ENCODE results near the gene NCOA5.

Gene NCOA5

GRCh38 chr20:46132705-46133120, 43.0 kb upstream of the NCOA5 start:
- DNase-seq (ENCODE audit: low read depth), result no peak
- TF ChIP-seq CTCF (conservative IDR thresholded peaks at IDR 0.05; ENCODE audit: low read depth, low read length), result peak; percentile 92
- H3K4me3 ChIP-seq (ENCODE audit: low read length), result no peak overlapping the region

- DNase-seq (ENCODE audit: low read depth), result no peak
- H3K4me3 ChIP-seq (ENCODE audit: low read length), result no peak overlapping the region
Observed at GRCh38 chr20:46131396-46131795, 41.6 kb upstream of the NCOA5 start.

GRCh38 chr20:46130534-46130933, 40.8 kb upstream of the NCOA5 start:
- no peak for TF ChIP-seq CTCF (conservative IDR thresholded peaks at IDR 0.05; ENCODE audit: low read depth, low read length)
- no peak overlapping the region for H3K4me3 ChIP-seq (ENCODE audit: low read length)
- DNase-seq (ENCODE audit: low read depth), result no peak

More at GRCh38 chr20:46131396-46131795, 41.6 kb upstream of the NCOA5 start:
- TF ChIP-seq CTCF (conservative IDR thresholded peaks at IDR 0.05; ENCODE audit: low read depth, low read length), result no peak

- H3K4me3 ChIP-seq (ENCODE audit: low read length), result no peak overlapping the region
- TF ChIP-seq CTCF (conservative IDR thresholded peaks at IDR 0.05; ENCODE audit: low read depth, low read length), result no peak
- no peak for DNase-seq (ENCODE audit: low read depth)
Observed at GRCh38 chr20:46129955-46130481, 40.3 kb upstream of the NCOA5 start.

GRCh38 chr20:46128310-46129151, 38.8 kb upstream of the NCOA5 start:
- peak; percentile 70 for TF ChIP-seq CTCF (conservative IDR thresholded peaks at IDR 0.05; ENCODE audit: low read depth, low read length)
- no peak for DNase-seq (ENCODE audit: low read depth)
- no peak overlapping the region for H3K4me3 ChIP-seq (ENCODE audit: low read length)

- no peak for TF ChIP-seq CTCF (conservative IDR thresholded peaks at IDR 0.05; ENCODE audit: low read depth, low read length)
- H3K4me3 ChIP-seq (ENCODE audit: low read length), result no peak overlapping the region
- no peak for DNase-seq (ENCODE audit: low read depth)
Observed at GRCh38 chr20:46127396-46128010, 37.7 kb upstream of the NCOA5 start.

All from retinal pigment epithelial cell (primary cell).